ENCODE data around the gene CTAGE9. TPM values are rescaled to one million over a fixed set of nuclear protein-coding genes. Genes with fewer than 3 reads are reported as not detected.

The CTAGE9 gene
- polyA plus RNA-seq, 3 donors, result not detected

- no peak for DNase-seq
- H3K27ac ChIP-seq (ENCODE audit: low read depth in 1 of 2, low read length in 2 of 2), result no peak overlapping the region
- no peak overlapping the region for H3K4me2 ChIP-seq (replicated peaks; ENCODE audit: extremely low read depth, low read length, poor library complexity, severe bottlenecking)
- Mint-ChIP-seq H3K9me3 (peaks cover 0 to 3% (median 0%) of the 10 kb centered on the region in 7 donors), H3K4me3 (no peak overlapping the region), H3K4me1 (no peaks in the 10 kb centered on the region), H3K36me3 (no peaks in the 10 kb centered on the region), H3K27me3 (ENCODE audit: low read depth in 3 of 3) (peaks cover 0 to 5% (median 3%) of the 10 kb centered on the region in 3 donors), H3K27ac (no peak overlapping the region)
- H3K9ac ChIP-seq (ENCODE audit: insufficient read depth, low read length, poor library complexity, severe bottlenecking), result no peak overlapping the region
- no peak overlapping the region for H3K4me3 ChIP-seq (replicated peaks in 1 of 3; ENCODE audit: low read depth in 2 of 3, low read length in 3 of 3)
- no peaks in the 10 kb centered on the region for H3K27me3 ChIP-seq (ENCODE audit: control insufficient read depth in 2 of 2, insufficient read depth in 2 of 2, low read length in 2 of 2)
- no peaks in the 10 kb centered on the region for H3K36me3 ChIP-seq (replicated peaks in 1 of 2; ENCODE audit: control insufficient read depth in 1 of 2, insufficient read depth in 2 of 2, low read length in 2 of 2)
- intact Hi-C loops (cut with micrococcal nuclease), result no loop called here
- no peaks in the 10 kb centered on the region for H3K9me3 ChIP-seq (replicated peaks in 1 of 2; ENCODE audit: control insufficient read depth in 1 of 2, insufficient read depth in 1 of 2, low read length in 2 of 2)
- no peak overlapping the region for H2AFZ ChIP-seq (ENCODE audit: insufficient read depth, low read depth, low read length, poor library complexity, severe bottlenecking)
- no peaks in the 10 kb centered on the region for H3K4me1 ChIP-seq (ENCODE audit: control insufficient read depth in 1 of 2, insufficient read depth in 2 of 2, low read length in 2 of 2)
- no peaks in the 10 kb centered on the region for H4K20me1 ChIP-seq (ENCODE audit: insufficient read depth, low read length)
- TF ChIP-seq, protein P1, sequence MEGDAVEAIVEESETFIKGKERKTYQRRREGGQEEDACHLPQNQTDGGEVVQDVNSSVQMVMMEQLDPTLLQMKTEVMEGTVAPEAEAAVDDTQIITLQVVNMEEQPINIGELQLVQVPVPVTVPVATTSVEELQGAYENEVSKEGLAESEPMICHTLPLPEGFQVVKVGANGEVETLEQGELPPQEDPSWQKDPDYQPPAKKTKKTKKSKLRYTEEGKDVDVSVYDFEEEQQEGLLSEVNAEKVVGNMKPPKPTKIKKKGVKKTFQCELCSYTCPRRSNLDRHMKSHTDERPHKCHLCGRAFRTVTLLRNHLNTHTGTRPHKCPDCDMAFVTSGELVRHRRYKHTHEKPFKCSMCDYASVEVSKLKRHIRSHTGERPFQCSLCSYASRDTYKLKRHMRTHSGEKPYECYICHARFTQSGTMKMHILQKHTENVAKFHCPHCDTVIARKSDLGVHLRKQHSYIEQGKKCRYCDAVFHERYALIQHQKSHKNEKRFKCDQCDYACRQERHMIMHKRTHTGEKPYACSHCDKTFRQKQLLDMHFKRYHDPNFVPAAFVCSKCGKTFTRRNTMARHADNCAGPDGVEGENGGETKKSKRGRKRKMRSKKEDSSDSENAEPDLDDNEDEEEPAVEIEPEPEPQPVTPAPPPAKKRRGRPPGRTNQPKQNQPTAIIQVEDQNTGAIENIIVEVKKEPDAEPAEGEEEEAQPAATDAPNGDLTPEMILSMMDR (IDR thresholded peaks at IDR 0.05), result no peak
- WGBS (ENCODE audit: insufficient coverage), result no CpG with 5 or more reads among the region's 7 CpGs
- no peaks in the 10 kb centered on the region for H3K79me2 ChIP-seq (ENCODE audit: insufficient read depth, low read length)
Measured at GRCh38 chr6:131749023-131749422, 38.2 kb upstream of the CTAGE9 start.

GRCh38 chr6:131747821-131748353, 37.1 kb upstream of the CTAGE9 start:
- TF ChIP-seq, protein P1 (IDR thresholded peaks at IDR 0.05), result no peak
- Histone ChIP-seq H3K9ac (ENCODE audit: insufficient read depth, low read length, poor library complexity, severe bottlenecking) (no peak overlapping the region), H4K20me1 (ENCODE audit: insufficient read depth, low read length) (no peaks in the 10 kb centered on the region), H3K27ac (ENCODE audit: low read depth in 1 of 2, low read length in 2 of 2) (no peak overlapping the region), H3K4me1 (ENCODE audit: control insufficient read depth in 1 of 2, insufficient read depth in 2 of 2, low read length in 2 of 2) (no peaks in the 10 kb centered on the region), H3K79me2 (ENCODE audit: insufficient read depth, low read length) (no peaks in the 10 kb centered on the region), H2AFZ (ENCODE audit: insufficient read depth, low read depth, low read length, poor library complexity, severe bottlenecking) (no peak overlapping the region), H3K4me2 (replicated peaks; ENCODE audit: extremely low read depth, low read length, poor library complexity, severe bottlenecking) (no peak overlapping the region), H3K27me3 (ENCODE audit: control insufficient read depth in 2 of 2, insufficient read depth in 2 of 2, low read length in 2 of 2) (no peaks in the 10 kb centered on the region), H3K4me3 (replicated peaks in 1 of 3; ENCODE audit: low read depth in 2 of 3, low read length in 3 of 3) (no peak overlapping the region), H3K9me3 (replicated peaks in 1 of 2; ENCODE audit: control insufficient read depth in 1 of 2, insufficient read depth in 1 of 2, low read length in 2 of 2) (no peaks in the 10 kb centered on the region), H3K36me3 (replicated peaks in 1 of 2; ENCODE audit: control insufficient read depth in 1 of 2, insufficient read depth in 2 of 2, low read length in 2 of 2) (no peaks in the 10 kb centered on the region)
- H3K27ac Mint-ChIP-seq, result no peak overlapping the region
- WGBS (ENCODE audit: insufficient coverage), result 100% methylated on average over 1 of the region's 7 CpGs
- H3K27me3 Mint-ChIP-seq (ENCODE audit: low read depth in 3 of 3), result peaks cover 2 to 3% (median 3%) of the 10 kb centered on the region in 3 donors
- no peaks in the 10 kb centered on the region for H3K36me3 Mint-ChIP-seq
- no peaks in the 10 kb centered on the region for H3K4me1 Mint-ChIP-seq
- H3K9me3 Mint-ChIP-seq, result peaks cover 0 to 1% (median 0%) of the 10 kb centered on the region in 7 donors
- intact Hi-C loops (cut with micrococcal nuclease), result no loop called here
- H3K4me3 Mint-ChIP-seq, result no peak overlapping the region
- DNase-seq, result no peak
